Peyer's patch (tissue), 4 donors: Measurements from ENCODE around the gene KLF13.

Experiments used
- CTCF ChIP-seq, 6 experiments: fragments of 450-650 bp in 4 of 6; fragments of 200-600 bp in 2 of 6; sonication (generic) in 1 of 6; IDR thresholded peaks; one replicate each; pipeline ENCODE4 v1.5.1; 2017 to 2019; ENCODE audit warnings: antibody characterized with exemption in 6 of 6, mild to moderate bottlenecking in 3 of 6, moderate library complexity in 1 of 6
- POLR2A ChIP-seq, 2 donors: fragments of 450-650 bp; IDR thresholded peaks; one replicate each; pipeline ENCODE4 v1.5.1; 2017; ENCODE audit warnings: antibody characterized with exemption in 2 of 2, mild to moderate bottlenecking in 2 of 2, moderate library complexity in 2 of 2

GRCh38 chr15:31279221-31280045 is 47.2 kb upstream of the KLF13 start:
- TF ChIP-seq CTCF (IDR thresholded peaks at IDR 0.05) (no peak), POLR2A (IDR thresholded peaks at IDR 0.05) (no peak)
